Activated CD4-positive, alpha-beta T cell treated with anti-CD3 and anti-CD28 coated beads, Interleukin-2, amount 10 ng/mL, durations not matched to agents 24 days and 14 days (primary cell): ENCODE results near the gene PFKFB2. TPM values are rescaled to one million over a fixed set of nuclear protein-coding genes. Genes with fewer than 3 reads are reported as not detected.
A peak's percentile ranks its signal among the peaks of the same experiment; 100 is the strongest.

ENCODE experiments used
- DNase-seq: peaks from one replicate; pipeline ENCODE4 v3.0.0; 2022
- H3K27ac Mint-ChIP-seq: one replicate; pipeline ENCODE4 v1.8.0; 2022; ENCODE audit warnings: mild to moderate bottlenecking, mixed read lengths
- H3K27me3 Mint-ChIP-seq: one replicate; pipeline ENCODE4 v1.8.0; 2022; ENCODE audit warnings: mixed read lengths
- H3K36me3 Mint-ChIP-seq: one replicate; pipeline ENCODE4 v1.8.0; 2022; ENCODE audit warnings: low read depth, mild to moderate bottlenecking, mixed read lengths
- H3K4me1 Mint-ChIP-seq: one replicate; pipeline ENCODE4 v1.8.0; 2021; ENCODE audit warnings: mixed read lengths
- H3K4me3 Mint-ChIP-seq: one replicate; pipeline ENCODE4 v1.8.0; 2022; ENCODE audit warnings: mild to moderate bottlenecking, moderate library complexity, mixed read lengths
- H3K9me3 Mint-ChIP-seq: one replicate; pipeline ENCODE4 v1.8.0; 2021; ENCODE audit warnings: mixed read lengths
- intact Hi-C: fragments of 100-400 bp; cut with micrococcal nuclease; formaldehyde crosslinking; loops from one replicate; pipeline ENCODE4 v1.15.1; 2023
- total RNA-seq: library from RNA; stranded (reverse); gene quantifications from 2 replicates; pipeline ENCODE4 v1.2.3, GENCODE V29; 2022

The PFKFB2 gene
- total RNA-seq, 1 donor from 2014 or later, result 2.6 TPM

GRCh38 chr1:207017615-207018559, 35.2 kb upstream of the PFKFB2 start:
- H3K27me3 Mint-ChIP-seq, result peaks cover 23% of the 10 kb centered on the region
- no peak for DNase-seq
- no peaks in the 10 kb centered on the region for H3K9me3 Mint-ChIP-seq
- intact Hi-C loops, result no loop called here
- no peak overlapping the region for H3K27ac Mint-ChIP-seq
- no peaks in the 10 kb centered on the region for H3K36me3 Mint-ChIP-seq
- no peak overlapping the region for H3K4me3 Mint-ChIP-seq
- no peaks in the 10 kb centered on the region for H3K4me1 Mint-ChIP-seq

- H3K4me1 Mint-ChIP-seq, result no peaks in the 10 kb centered on the region
- intact Hi-C loops, result no loop called here
Observed at GRCh38 chr1:207018707-207019106, 34.4 kb upstream of the PFKFB2 start.

GRCh38 chr1:207019161-207019560, 33.9 kb upstream of the PFKFB2 start:
- Mint-ChIP-seq H3K27ac (no peak overlapping the region), H3K4me1 (peaks cover under 1% of the 10 kb centered on the region), H3K27me3 (peaks cover 16% of the 10 kb centered on the region), H3K4me3 (no peak overlapping the region), H3K36me3 (no peaks in the 10 kb centered on the region), H3K9me3 (no peaks in the 10 kb centered on the region)
- DNase-seq, result no peak
- intact Hi-C loops, result no loop called here

More at GRCh38 chr1:207018707-207019106, 34.4 kb upstream of the PFKFB2 start:
- no peak overlapping the region for H3K4me3 Mint-ChIP-seq
- no peak for DNase-seq
- peaks cover 16% of the 10 kb centered on the region for H3K27me3 Mint-ChIP-seq
- H3K27ac Mint-ChIP-seq, result no peak overlapping the region
- H3K9me3 Mint-ChIP-seq, result no peaks in the 10 kb centered on the region
- H3K36me3 Mint-ChIP-seq, result no peaks in the 10 kb centered on the region

GRCh38 chr1:207019661-207020060, 33.4 kb upstream of the PFKFB2 start:
- Mint-ChIP-seq H3K4me1 (peaks cover 5% of the 10 kb centered on the region), H3K36me3 (no peaks in the 10 kb centered on the region), H3K4me3 (no peak overlapping the region), H3K9me3 (no peaks in the 10 kb centered on the region), H3K27ac (no peak overlapping the region), H3K27me3 (peaks cover 14% of the 10 kb centered on the region)
- intact Hi-C loops, result no loop called here
- no peak for DNase-seq

- H3K4me3 Mint-ChIP-seq, result no peak overlapping the region
- no peak for DNase-seq
- H3K27ac Mint-ChIP-seq, result no peak overlapping the region
- no peaks in the 10 kb centered on the region for H3K36me3 Mint-ChIP-seq
- intact Hi-C loops, result no loop called here
- peaks cover 12% of the 10 kb centered on the region for H3K27me3 Mint-ChIP-seq
- H3K4me1 Mint-ChIP-seq, result peaks cover 7% of the 10 kb centered on the region
- no peaks in the 10 kb centered on the region for H3K9me3 Mint-ChIP-seq
Observed at GRCh38 chr1:207020065-207020708, 32.9 kb upstream of the PFKFB2 start.

GRCh38 chr1:207020709-207021107, 32.4 kb upstream of the PFKFB2 start:
- Mint-ChIP-seq H3K27me3 (peaks cover 16% of the 10 kb centered on the region), H3K4me3 (no peak overlapping the region), H3K27ac (no peak overlapping the region), H3K9me3 (no peaks in the 10 kb centered on the region), H3K36me3 (no peaks in the 10 kb centered on the region), H3K4me1 (peaks cover 7% of the 10 kb centered on the region)
- peak; percentile 45 for DNase-seq
- intact Hi-C loops, result no loop called here

GRCh38 chr1:207021139-207021861, 31.8 kb upstream of the PFKFB2 start:
- H3K27ac Mint-ChIP-seq, result no peak overlapping the region
- H3K4me1 Mint-ChIP-seq, result peaks cover 7% of the 10 kb centered on the region
- no peaks in the 10 kb centered on the region for H3K9me3 Mint-ChIP-seq
- peaks cover 19% of the 10 kb centered on the region for H3K27me3 Mint-ChIP-seq
- no peaks in the 10 kb centered on the region for H3K36me3 Mint-ChIP-seq
- intact Hi-C loops, result no loop called here
- DNase-seq, result peak; percentile 49
- H3K4me3 Mint-ChIP-seq, result no peak overlapping the region

GRCh38 chr1:207021876-207022596, 31.0 kb upstream of the PFKFB2 start:
- peak; percentile 44 for DNase-seq
- Mint-ChIP-seq H3K4me3 (no peak overlapping the region), H3K4me1 (peaks cover 7% of the 10 kb centered on the region), H3K9me3 (no peaks in the 10 kb centered on the region), H3K36me3 (no peaks in the 10 kb centered on the region), H3K27me3 (peaks cover 23% of the 10 kb centered on the region), H3K27ac (no peak overlapping the region)
- intact Hi-C loops, result no loop called here

- peak; percentile 46 for DNase-seq
- Mint-ChIP-seq H3K27ac (no peak overlapping the region), H3K4me3 (no peak overlapping the region), H3K4me1 (peaks cover 7% of the 10 kb centered on the region), H3K36me3 (no peaks in the 10 kb centered on the region), H3K9me3 (no peaks in the 10 kb centered on the region), H3K27me3 (peaks cover 25% of the 10 kb centered on the region)
- intact Hi-C loops, result no loop called here
Observed at GRCh38 chr1:207022996-207023679, 29.9 kb upstream of the PFKFB2 start.

GRCh38 chr1:207024202-207025145, 28.6 kb upstream of the PFKFB2 start:
- H3K27ac Mint-ChIP-seq, result no peak overlapping the region
- H3K27me3 Mint-ChIP-seq, result peaks cover 25% of the 10 kb centered on the region
- intact Hi-C loops, result no loop called here
- peaks cover 7% of the 10 kb centered on the region for H3K4me1 Mint-ChIP-seq
- H3K4me3 Mint-ChIP-seq, result no peak overlapping the region
- H3K9me3 Mint-ChIP-seq, result no peaks in the 10 kb centered on the region
- no peaks in the 10 kb centered on the region for H3K36me3 Mint-ChIP-seq
- peak; percentile 47 for DNase-seq

GRCh38 chr1:207025146-207025880, 27.8 kb upstream of the PFKFB2 start:
- Mint-ChIP-seq H3K4me1 (peaks cover 7% of the 10 kb centered on the region), H3K4me3 (no peak overlapping the region), H3K27me3 (peaks cover 32% of the 10 kb centered on the region), H3K36me3 (no peaks in the 10 kb centered on the region), H3K9me3 (no peaks in the 10 kb centered on the region), H3K27ac (no peak overlapping the region)
- intact Hi-C loops, result no loop called here
- DNase-seq, result no peak

- Mint-ChIP-seq H3K4me3 (no peak overlapping the region), H3K27me3 (peaks cover 38% of the 10 kb centered on the region), H3K4me1 (peaks cover 7% of the 10 kb centered on the region), H3K36me3 (no peaks in the 10 kb centered on the region), H3K27ac (no peak overlapping the region), H3K9me3 (no peaks in the 10 kb centered on the region)
- intact Hi-C loops, result no loop called here
- no peak for DNase-seq
Observed at GRCh38 chr1:207026104-207026534, 27.0 kb upstream of the PFKFB2 start.
